Stromal cell of bone marrow (primary cell): ENCODE measurements around the gene NETO2.
"Not testable (repeated sequence)": the region's sequence is repeated elsewhere in the genome, so short reads cannot be mapped to it uniquely, and the experiment has no call there.

Experiments used
- DNase-seq: peaks from one replicate; pipeline ENCODE4 v3.0.0-alpha.2; 2012; ENCODE audit warnings: low read depth

NETO2 gene

DNA sequence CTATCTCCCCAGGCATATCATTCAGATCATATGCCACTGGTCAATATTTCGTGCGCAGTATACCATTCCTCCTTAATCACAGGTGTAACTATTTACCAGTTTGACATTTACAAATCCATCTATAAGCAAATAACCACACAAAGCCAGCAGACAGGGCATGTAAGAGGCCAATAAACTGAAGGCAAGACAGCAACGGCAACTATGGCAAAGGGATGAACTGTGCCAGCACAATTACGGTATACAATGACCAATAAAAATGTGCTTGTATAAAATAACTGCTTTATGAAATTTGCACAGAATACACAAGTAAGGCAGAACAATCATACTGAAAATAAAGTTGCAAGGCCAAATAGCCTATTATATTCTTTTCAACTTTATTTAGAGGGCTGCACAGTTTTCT lies 9.2 kb downstream of the NETO2 start:
- DNase-seq, result no peak

DNA sequence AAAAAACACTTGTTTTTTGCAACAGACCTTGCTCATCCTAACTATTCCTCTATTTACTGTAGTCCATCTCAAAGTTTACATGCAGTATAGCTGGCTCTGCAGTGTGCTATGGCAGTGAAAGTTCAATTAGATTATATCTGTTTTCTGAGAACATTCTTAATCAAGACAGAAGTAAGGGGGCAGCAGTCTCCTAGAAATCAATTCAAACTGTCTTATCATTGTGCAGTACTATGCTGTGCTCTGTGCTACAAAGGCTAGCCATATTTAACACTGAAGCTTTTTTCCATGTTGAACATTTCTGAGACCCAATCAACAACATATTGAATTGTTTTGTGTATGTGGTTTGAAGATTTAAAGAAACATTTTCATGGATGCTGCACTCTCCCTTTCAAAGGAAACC lies 11.4 kb downstream of the NETO2 start:
- DNase-seq, result no peak

DNA sequence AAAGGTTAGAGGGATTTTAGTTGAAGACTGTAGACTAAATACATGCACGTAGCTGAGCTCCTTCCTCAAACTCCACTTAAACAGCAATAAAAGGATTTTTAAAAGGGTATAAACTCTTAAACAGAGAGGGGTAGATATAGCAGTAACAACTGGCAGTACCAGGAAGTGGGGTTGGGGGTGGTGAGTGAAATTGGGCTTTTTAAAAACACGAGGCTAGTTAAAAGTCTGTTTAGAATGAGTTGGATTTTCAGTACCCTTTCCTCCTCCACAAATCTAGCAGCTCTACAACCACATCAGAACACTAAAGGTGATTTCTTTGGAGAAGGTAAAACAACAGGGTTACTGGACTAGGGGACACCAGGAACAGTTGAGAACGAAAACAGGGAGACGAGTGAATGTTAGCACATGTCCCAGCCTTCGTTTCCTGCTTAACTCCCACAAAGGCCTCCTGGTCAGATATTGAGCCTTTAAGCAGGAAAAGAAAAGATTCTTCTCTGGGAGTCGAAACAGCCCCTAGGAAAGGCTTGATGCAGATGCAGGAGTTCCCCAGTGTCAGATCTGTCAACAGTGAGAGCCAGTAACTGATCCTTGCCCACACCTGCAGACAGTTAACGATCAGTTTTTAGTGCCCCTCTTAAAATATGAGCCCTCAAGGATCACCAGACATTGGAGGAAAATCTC lies 13.8 kb downstream of the NETO2 start:
- no peak for DNase-seq

DNA sequence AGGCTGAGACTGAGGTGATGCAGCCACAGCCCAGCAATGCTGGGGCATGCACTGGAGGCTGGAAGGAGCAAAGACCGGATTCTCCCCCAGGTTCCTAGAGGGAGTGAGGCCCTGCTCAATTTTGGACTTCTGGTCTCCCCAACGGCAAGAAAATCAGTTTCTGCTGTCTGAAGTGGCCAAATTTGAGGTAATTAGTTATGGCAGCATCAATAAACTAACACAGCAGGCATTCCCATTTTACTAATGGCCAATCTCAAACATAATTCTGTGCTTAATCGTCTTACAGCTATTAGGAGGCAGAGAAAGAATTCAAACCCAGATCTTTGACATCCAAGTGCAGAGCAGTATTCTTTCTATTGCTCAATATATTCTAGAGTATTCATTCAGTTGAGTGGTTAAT lies 16.2 kb downstream of the NETO2 start:
- DNase-seq, result no peak

GRCh38 chr16:47125757-47126156 lies 18.0 kb downstream of the NETO2 start:
- no peak for DNase-seq

DNA sequence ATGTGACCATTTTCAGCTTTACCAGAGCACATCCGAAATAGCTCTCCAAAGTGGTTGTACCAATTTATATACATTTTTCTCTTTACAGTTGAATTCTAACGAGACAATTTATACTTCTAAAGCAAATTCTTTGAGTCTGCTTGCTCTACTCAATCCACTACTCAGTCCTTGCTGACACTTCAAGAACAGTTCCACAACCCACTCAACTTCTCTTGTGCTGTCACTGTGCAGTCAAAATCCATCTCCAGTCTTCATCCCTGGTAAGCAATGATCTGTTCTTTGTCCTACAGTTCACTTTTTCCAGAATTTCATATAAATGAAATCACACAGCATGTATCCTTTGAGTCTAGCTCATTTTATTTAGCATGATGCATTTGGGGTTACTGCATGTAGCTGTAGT lies 30.6 kb downstream of the NETO2 start:
- DNase-seq, result no peak

DNA sequence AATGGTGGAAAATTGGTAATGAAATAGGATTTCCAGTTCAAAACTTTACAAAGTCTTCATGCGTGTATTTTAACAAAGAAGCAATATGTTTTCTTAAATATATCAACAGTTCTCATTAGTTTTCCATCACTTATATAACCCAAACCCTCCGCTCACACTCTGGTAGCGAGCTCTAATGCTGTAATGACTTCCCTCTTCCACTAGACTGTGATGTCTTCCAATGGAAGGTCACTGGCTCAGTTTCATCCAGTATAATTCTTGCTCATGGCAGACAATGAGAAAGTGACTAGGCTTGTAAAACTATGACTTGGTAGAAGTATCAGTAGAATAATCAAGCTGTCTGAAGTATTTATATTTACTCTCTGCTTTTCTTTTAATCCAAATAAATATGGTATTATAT lies 32.8 kb downstream of the NETO2 start:
- DNase-seq, result no peak

DNA sequence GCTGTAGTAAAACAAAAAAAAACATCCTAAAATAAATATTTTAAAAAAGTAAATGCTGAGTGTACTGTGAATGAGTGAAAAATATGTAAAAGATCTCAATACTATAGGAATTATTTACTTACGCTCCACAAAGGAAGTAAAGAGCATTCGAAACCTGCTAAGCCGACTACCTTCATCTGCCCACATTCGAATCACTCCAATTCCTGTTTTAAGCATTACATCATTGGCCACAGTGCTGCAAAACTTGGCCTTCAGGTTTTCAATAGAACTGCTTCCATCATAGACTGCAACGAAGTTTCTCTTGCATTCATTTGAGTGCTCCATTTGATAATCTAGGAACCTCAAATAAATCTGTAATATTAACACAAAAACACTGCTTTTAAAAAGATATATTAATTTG lies 34.4 kb downstream of the NETO2 start:
- no peak for DNase-seq

DNA sequence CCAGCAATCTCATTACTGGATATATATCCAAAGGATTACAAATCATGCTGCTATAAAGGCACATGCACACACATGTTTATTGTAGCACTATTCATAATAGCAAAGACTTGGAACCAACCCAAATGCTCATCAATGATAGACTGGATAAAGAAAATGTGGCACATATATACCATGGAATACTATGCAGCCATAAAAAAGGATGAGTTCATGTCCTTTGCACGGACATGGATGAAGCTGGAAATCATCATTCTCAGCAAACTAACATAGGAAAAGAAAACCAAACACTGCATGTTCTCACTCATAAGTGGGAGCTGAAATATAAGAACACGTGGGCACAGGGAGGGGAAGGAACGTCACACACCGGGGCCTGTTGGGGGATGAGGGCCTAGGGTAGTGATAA lies 40.8 kb downstream of the NETO2 start:
- DNase-seq, result not testable (repeated sequence)

DNA sequence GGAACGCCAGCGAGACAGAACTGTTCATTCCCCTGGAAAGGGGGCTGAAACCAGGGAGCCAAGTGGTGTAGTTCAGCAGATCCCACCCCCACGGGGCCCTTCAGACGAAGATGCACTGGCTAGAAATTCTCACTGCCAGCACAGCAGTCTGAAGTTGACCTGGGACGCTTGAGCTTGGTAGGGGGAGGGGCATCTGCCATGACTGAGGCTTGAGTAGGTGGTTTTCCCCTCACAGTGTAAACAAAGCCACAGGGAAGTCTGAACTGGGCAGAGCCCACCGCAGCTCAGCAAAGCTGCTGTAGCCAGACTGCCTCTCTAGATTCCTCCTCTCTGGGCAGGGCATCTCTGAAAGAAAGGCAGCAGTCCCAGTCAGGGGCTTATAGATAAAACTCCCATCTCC lies 46.6 kb downstream of the NETO2 start:
- not testable (repeated sequence) for DNase-seq

DNA sequence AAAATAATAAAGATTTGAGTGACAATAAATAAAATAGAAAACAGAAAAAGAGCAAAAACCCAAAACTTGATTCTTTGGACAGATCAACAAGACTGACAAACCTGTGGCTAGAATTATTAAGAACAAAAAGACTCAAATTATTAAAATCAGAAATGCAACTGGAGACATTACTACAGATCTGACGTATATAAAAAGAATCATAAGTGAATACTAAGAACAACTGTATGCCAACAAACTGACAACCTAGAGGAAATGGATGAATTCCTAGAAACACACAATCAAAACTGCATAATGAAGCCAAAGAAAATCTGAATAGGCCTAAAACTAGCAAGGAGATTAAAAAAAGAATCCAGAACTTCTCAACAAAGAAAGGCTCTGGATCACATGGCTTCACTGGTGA lies 47.4 kb downstream of the NETO2 start:
- no peak for DNase-seq

- DNase-seq, result no peak
These were observed 59.5 kb downstream of the NETO2 start for GRCh38 chr16:47084198-47084597.

DNA sequence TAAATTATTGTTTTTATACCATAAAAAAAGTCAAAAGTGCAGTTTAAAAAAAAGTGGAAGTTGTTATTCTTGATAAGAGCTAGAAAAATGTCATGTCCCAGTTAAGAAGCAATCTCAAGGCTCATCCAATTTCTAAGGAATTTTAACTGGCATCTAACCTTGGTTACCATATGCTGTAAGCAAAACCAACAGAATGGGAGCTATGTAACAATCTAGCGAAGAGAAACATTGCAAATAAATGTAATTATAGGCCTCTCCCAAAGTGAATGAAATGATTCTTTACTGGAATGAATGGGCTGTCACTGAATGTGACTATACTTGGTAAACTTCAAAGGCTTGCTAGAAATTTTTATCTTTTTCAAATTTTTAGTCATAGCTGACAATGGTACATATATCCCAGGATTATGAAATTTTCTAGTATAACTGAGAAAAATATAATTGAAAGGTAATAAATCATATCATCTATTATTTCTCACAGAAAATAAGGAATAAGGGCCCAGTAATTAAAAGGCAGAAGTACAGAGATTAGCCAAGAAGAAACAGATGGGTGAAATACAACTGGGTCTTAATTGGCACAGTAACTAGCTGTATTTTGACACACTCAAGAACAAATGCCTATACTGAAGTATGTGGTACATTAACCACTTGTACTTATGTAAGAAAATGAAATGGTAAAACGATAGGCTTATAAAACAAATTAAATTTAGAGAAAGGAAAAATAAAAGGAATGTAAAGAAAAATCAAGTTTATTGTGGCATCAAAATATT lies 61.5 kb downstream of the NETO2 start:
- DNase-seq, result no peak

GRCh38 chr16:47081115-47081514 lies 62.6 kb downstream of the NETO2 start:
- DNase-seq, result no peak

DNA sequence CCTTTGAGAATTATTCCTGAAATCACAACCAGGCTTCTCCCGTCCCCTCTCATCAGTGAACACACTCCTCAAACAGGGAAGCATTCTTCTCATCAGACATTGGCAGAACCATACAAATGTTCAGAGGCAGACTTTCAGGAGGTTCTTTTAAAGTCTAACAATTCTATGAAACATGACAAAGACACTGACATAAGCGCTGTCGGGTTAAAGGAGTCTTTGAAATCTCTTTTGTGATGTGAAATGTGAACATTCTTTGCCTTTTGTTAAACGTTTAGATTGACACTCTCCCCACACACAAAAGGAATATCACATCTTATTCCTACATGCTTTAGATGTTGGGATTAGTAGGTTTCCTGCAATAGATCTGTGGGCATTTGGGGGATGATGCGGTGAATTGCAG lies 63.9 kb downstream of the NETO2 start:
- DNase-seq, result no peak

DNA sequence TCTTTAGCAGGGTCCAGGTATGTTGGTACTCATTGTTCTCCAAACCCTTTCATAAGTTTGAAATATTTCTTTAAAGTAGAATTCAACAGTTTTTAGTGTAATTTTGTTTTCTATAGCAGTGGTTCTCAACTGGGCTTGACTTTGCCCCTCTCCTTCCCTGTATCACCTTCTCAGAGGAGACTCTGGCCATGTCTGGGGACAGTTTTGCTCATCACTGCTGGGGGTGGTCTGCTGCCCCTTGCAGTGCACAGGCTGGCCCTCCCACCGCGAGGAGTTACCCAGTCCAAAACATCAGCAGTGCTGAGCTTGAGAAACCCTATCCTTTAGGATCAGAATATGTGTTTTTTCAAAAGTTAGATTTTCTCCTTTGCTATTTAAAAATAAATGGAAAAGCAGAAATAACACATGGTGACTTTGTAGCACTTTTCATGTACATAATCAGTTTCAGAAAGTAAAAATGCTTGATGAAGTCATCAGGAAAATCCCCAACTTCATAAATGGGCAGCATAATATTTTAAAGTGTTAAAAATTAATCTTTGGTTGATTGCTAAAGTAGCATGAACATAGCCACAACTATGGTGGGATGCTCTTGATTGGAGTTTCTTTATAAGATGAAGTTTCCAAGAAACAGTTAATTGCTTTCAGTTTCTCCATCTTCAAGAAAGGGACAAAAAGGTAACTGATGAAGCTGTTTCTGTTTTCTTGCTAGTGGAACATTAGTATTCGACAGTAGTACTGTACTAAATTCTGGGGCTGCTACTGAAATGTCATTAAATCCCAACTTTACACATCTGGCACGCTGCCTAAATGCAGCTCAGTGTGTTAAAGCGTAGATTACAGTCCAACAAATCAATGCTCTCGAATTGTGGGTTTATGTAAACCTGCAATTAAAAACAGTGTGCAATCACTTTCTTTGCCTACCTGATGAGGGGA lies 70.3 kb downstream of the NETO2 start:
- DNase-seq, result no peak

DNA sequence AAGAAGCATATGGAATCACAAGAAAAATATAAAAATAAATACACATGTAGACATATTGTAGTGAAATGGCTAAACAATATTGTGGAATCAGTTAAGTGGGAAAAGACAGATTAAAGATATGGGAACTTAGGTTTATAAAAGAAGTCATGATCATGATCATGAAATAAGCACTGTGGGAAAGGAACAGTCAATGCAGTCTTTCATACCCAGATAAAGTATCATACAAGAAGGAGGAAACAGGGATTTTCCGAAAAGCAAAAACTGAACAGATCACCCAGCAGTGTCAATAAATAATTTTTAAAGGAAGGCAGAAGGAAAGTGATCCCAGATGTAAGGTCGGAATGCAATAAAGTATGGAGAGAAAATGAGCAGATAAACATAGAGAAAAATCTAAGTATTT lies 71.6 kb downstream of the NETO2 start:
- no peak for DNase-seq

GRCh38 chr16:47069841-47070584 lies 73.7 kb downstream of the NETO2 start:
- no peak for DNase-seq

- DNase-seq, result no peak
These were observed 74.4 kb downstream of the NETO2 start for GRCh38 chr16:47069313-47069712.

DNA sequence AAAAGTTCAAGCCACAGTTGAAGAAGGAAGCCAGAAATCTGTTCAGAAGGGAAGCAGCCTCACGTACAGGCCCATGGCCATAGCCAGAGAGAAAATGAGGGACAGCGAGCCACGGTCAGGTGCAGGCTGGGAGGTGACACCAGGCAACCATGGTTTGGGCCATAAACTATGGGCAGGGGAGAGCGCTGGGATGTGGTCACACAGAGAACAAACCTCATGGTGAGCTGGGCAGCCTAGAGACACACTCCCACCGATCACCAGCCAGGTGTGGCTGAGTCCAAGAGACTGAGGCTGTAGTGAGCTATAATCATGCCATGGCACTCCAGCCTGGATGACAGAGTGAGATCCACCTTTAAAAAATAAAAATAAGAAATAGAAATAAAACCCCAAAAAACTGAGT lies 76.5 kb downstream of the NETO2 start:
- no peak for DNase-seq

- DNase-seq, result no peak
These were observed 77.7 kb downstream of the NETO2 start for GRCh38 chr16:47065766-47066688.
